WI38 (cell line): Measurements from ENCODE around the gene RREB1.

Experiments
- H3K4me3 ChIP-seq: 2 replicates; pipeline ENCODE4 v1.5.1; 2011; ENCODE audit warnings: low read depth, mild to moderate bottlenecking, control low read depth, low read length
- TF ChIP-seq, protein P1 (sequence below): IDR thresholded peaks from 2 replicates; pipeline ENCODE4 v1.5.1; 2012; ENCODE audit warnings: low read depth, mild to moderate bottlenecking, control low read depth, low read length

Gene RREB1

DNA sequence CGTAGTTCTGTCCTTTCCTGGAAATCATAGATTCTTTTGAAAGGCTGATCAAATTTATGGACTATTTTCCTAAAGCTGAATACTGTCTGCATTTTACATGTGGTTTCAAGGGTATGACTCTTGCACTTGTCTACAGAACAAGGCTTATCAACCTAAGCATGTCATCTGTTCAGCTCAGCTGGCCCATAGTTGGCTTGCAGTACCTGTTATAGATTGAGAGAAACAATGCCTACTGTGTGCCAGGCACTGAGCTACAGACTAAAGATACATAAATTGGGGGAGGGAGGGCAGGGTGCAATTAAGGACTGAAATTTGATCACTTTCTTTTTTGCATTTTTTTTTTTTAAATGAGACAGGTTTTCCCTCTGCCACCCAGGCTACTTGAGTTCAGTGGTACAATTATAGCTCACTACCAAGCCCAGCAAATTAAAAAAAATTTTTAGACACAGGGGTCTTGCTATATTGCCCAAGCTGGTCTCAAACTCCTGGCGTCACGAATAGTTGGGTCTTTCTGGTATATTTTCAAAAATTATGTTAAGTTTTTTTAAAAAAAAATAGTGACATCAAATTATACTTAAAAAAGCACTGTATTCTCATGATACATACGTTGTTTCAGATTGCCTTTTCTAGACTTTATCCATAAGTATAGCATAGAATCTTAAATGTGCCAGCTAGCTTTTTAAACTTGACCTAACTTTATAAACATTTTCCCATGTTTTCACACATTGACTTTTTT is 52.2 kb downstream of the RREB1 start:
- no peak overlapping the region for H3K4me3 ChIP-seq

DNA sequence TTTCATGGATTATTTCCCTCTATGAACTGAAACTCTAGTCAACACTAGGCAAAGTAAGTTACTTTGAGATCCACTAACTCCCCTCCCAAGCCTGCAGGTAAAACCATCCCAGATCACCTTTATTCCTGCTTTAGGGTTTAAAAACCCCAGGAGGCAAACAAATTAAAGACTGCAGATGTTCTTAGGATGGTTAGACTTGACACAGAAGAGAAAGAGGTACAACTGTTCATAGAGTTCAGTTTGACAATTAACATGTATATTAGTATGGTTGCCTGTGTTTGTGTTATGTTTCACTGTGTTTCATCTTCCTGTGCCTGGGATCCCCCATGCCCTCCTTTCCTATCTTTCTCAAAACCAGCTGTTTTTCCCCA is 53.5 kb downstream of the RREB1 start:
- H3K4me3 ChIP-seq: no peak overlapping the region
- TF ChIP-seq, protein P1, sequence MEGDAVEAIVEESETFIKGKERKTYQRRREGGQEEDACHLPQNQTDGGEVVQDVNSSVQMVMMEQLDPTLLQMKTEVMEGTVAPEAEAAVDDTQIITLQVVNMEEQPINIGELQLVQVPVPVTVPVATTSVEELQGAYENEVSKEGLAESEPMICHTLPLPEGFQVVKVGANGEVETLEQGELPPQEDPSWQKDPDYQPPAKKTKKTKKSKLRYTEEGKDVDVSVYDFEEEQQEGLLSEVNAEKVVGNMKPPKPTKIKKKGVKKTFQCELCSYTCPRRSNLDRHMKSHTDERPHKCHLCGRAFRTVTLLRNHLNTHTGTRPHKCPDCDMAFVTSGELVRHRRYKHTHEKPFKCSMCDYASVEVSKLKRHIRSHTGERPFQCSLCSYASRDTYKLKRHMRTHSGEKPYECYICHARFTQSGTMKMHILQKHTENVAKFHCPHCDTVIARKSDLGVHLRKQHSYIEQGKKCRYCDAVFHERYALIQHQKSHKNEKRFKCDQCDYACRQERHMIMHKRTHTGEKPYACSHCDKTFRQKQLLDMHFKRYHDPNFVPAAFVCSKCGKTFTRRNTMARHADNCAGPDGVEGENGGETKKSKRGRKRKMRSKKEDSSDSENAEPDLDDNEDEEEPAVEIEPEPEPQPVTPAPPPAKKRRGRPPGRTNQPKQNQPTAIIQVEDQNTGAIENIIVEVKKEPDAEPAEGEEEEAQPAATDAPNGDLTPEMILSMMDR: no peak

More for the DNA sequence above, 52.2 kb downstream of the RREB1 start:
- TF ChIP-seq, protein P1: no peak

DNA sequence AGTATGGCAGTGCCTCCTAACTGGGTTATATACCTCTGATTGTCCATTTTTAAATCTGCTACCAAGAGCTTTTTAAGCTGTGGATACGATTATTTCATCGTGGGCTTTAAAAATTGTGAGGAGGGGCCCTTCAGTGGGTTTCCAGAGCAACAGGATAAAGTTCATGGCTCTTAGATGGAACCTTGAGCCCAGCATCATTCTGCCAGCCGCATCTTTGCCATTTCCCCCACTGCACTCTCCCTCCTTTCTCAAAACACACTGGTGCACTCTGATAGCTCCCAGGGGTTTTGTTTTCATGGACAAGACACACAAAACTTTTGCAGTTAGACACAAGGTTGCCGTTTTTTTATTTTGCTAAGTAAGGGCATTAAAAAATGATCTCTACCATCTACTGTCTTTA is 54.1 kb downstream of the RREB1 start:
- H3K4me3 ChIP-seq: no peak overlapping the region
- TF ChIP-seq, protein P1: no peak

DNA sequence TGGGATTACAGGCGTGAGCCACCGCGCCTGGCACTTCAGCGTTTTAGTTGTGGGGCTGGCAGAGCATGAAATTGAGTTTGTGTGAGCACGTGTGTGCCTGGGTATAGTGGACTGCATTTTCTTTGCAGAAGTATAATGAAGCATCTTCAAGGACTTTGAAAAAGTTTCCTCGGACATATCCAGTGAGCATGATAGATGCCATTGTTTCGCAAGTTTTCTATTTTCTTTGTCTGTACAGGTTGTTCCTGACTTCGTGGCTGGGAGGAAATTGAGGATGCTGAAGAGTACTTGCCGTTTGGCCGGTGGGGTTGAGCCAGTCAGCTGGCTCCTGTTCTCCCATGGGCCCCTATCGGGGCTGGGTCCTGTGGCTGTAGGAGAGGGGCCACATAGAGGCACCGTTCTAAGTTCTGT is 55.9 kb downstream of the RREB1 start:
- TF ChIP-seq, protein P1: no peak
- H3K4me3 ChIP-seq: no peak overlapping the region

DNA sequence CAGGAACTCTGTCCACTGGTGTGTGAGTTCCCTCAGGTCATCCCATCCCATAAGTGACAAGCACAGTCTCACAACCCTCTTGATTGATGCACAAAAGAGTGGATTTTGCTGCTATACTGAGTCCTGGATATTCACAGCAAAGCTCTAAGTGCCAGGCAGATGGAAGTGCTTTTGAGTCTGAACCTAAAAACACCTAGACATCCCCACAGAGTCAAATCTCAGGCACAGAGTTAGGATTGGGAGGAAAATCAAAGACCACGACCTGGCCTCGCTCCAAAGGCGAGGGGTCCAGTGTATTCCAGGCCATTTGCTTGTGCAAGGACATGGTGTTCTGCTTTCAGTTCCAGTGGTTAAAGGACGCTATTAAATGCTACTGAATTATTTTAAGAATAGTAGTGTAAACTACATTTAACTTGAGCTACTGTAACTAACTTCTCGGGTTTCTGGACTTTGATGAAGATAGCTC is 56.8 kb downstream of the RREB1 start:
- TF ChIP-seq, protein P1: no peak
- no peak overlapping the region for H3K4me3 ChIP-seq

DNA sequence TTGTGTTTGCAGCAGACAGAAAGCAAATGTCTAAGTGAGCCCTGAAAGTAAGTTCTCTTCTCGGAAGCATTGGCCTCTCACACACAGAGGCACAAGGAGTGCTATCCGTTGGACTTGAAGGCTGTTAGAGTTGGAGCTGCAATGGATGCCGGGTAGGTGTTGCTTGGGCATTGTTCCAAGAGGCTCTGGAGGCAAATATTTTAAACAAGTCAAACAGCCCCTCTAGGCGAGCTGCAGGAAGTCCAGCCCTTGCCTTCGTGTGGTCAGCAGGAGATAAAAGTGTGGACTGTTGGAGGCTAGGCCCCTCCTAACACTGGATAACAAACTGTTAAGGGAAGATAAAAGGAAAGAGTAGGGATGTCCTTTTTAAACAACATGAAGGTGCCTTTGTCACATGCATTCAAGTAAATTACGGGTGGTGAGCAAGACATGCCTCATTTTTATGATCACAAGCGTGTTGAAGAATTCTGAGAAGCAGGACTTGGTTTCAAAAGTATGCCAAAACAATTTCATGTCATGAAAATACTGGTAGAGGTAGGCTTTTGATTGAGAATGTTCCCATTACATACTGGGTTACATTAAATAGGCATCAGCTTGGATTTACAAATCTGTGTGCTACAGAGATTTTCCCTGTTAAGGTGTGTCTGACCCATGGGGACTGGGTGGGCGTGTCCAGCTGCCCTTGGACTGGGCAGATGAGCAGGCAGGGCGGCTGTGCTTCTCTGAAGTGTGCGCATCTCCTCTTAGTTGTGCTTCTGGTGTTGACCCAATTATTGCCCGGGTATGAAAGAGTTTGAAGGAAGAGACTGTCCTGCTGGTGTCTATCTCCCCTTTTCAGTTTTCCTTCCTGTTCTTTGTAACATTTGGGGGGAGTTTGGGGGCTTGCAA is 57.5 kb downstream of the RREB1 start:
- H3K4me3 ChIP-seq: no peak overlapping the region
- TF ChIP-seq, protein P1: no peak

DNA sequence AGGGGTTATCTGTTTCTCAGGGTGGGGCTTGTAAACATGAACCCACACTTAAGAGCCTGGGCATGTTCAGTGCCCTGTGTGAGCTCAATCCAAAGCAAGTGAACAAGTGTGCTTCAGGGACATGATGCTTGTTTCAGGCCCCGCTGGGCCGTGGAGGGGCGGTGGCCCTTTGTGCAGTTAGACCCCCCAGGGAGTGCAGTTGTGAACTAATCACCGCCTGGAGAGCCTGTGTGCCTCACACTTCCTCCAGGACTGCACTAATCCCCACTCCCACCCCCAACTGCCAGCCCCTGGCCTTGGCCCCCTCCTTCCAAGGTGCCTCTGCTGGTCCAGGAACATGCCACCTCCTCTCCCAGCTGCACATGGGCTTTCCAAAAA is 58.1 kb downstream of the RREB1 start:
- H3K4me3 ChIP-seq: no peak overlapping the region
- TF ChIP-seq, protein P1: no peak
